GM23338 (cell line): Measurements from ENCODE around the gene SMARCD2. TPM values are rescaled to one million over a fixed set of nuclear protein-coding genes. Genes with fewer than 3 reads are reported as not detected.
"Not testable (repeated sequence)": the region's sequence is repeated elsewhere in the genome, so short reads cannot be mapped to it uniquely, and the experiment has no call there.

Experiments used
- ATAC-seq: fragments of 200-7000 bp; cut with Tn5 transposase; 3 replicates; pipeline ENCODE4 v1.9.1; 2020
- DNase-seq: peaks from one replicate; pipeline ENCODE4 v3.0.0-alpha.2; 2015; ENCODE audit warnings: low spot score
- H2AFZ ChIP-seq: fragments of 200-600 bp; sonication (generic); 2 replicates; pipeline ENCODE4 v1.8.0; 2016; ENCODE audit warnings: antibody characterized with exemption, mild to moderate bottlenecking, moderate library complexity
- H3F3A ChIP-seq: fragments of 200-600 bp; sonication (generic); replicated peaks from 2 replicates; pipeline ENCODE4 v1.8.0; 2017; ENCODE audit warnings: antibody characterized with exemption, mixed run types, low read depth
- H3K27ac ChIP-seq: fragments of 200-600 bp; sonication (generic); 2 replicates; pipeline ENCODE4 v1.6.1; 2016; ENCODE audit warnings: low read depth
- H3K27me3 ChIP-seq: fragments of 200-600 bp; sonication (generic); 2 replicates; pipeline ENCODE4 v1.8.0; 2016; ENCODE audit warnings: mild to moderate bottlenecking, mixed run types, moderate library complexity; ENCODE audit not compliant: insufficient read depth
- H3K36me3 ChIP-seq: fragments of 200-600 bp; sonication (generic); 2 replicates; pipeline ENCODE4 v1.8.0; 2016; ENCODE audit warnings: mild to moderate bottlenecking; ENCODE audit not compliant: insufficient read depth
- H3K4me1 ChIP-seq: fragments of 200-600 bp; sonication (generic); 2 replicates; pipeline ENCODE4 v1.8.0; 2016; ENCODE audit warnings: mild to moderate bottlenecking, moderate library complexity; ENCODE audit not compliant: insufficient read depth
- H3K4me2 ChIP-seq: fragments of 200-600 bp; sonication (generic); 2 replicates; pipeline ENCODE4 v1.7.1; 2017; ENCODE audit warnings: mixed run types
- H3K4me3 ChIP-seq: fragments of 200-600 bp; sonication (generic); 2 replicates; pipeline ENCODE4 v1.6.1; 2016; ENCODE audit warnings: mixed run types
- H3K79me2 ChIP-seq: fragments of 200-600 bp; sonication (generic); replicated peaks from 2 replicates; pipeline ENCODE4 v1.8.0; 2017; ENCODE audit warnings: mild to moderate bottlenecking; ENCODE audit not compliant: insufficient read depth
- H3K9me2 ChIP-seq: fragments of 200-600 bp; sonication (generic); 2 replicates; pipeline ENCODE4 v1.8.0; 2017; ENCODE audit not compliant: insufficient read depth
- H4K20me1 ChIP-seq: fragments of 200-600 bp; sonication (generic); replicated peaks from 2 replicates; pipeline ENCODE4 v1.8.0; 2017; ENCODE audit warnings: mild to moderate bottlenecking; ENCODE audit not compliant: insufficient read depth
- H3K27ac Mint-ChIP-seq: 2 replicates; pipeline ENCODE4 v1.8.0; 2020; ENCODE audit warnings: inconsistent platforms, mild to moderate bottlenecking, moderate library complexity, mixed read lengths
- H3K27me3 Mint-ChIP-seq: 3 replicates; pipeline ENCODE4 v1.8.0; 2022; ENCODE audit warnings: low read depth, mild to moderate bottlenecking, moderate library complexity, mixed read lengths, inconsistent platforms; ENCODE audit not compliant: insufficient read depth, poor library complexity
- H3K36me3 Mint-ChIP-seq: 3 replicates; pipeline ENCODE4 v1.8.0; 2021; ENCODE audit warnings: low read depth, mild to moderate bottlenecking, inconsistent platforms, moderate library complexity, mixed read lengths
- H3K4me1 Mint-ChIP-seq: 3 replicates; pipeline ENCODE4 v1.8.0; 2020; ENCODE audit warnings: mild to moderate bottlenecking, inconsistent platforms, mixed read lengths
- H3K4me3 Mint-ChIP-seq: 3 replicates; pipeline ENCODE4 v1.8.0; 2021; ENCODE audit warnings: moderate library complexity, mild to moderate bottlenecking, inconsistent platforms, mixed read lengths
- H3K9me3 Mint-ChIP-seq: 3 replicates; pipeline ENCODE4 v1.8.0; 2020; ENCODE audit warnings: moderate library complexity, mild to moderate bottlenecking, inconsistent platforms, mixed read lengths
- CREB1 ChIP-seq: fragments of 250-450 bp; sonication (Bioruptor Pico); IDR thresholded peaks from 2 replicates; pipeline ENCODE4 v1.5.0; 2020; ENCODE audit warnings: low read depth, mild to moderate bottlenecking, moderate library complexity
- CTCF ChIP-seq, 2 experiments: fragments of 200-600 bp in 1 of 2; sonication (generic) in 1 of 2; conservative IDR thresholded peaks; 2 replicates each; pipeline versions ENCODE4 v1.5.1 to v1.6.1; 2016 to 2017; ENCODE audit warnings: antibody characterized with exemption in 2 of 2, low read depth in 2 of 2, mild to moderate bottlenecking in 2 of 2, moderate library complexity in 1 of 2
- EZH2 ChIP-seq: fragments of 200-600 bp; sonication (generic); IDR thresholded peaks from one replicate; pipeline ENCODE4 v1.8.0; 2017; ENCODE audit warnings: antibody characterized with exemption, mild to moderate bottlenecking, low read depth; ENCODE audit not compliant: unreplicated experiment
- EZH2phosphoT487 ChIP-seq: fragments of 200-600 bp; sonication (generic); IDR thresholded peaks from one replicate; pipeline ENCODE4 v1.8.1; 2018; ENCODE audit warnings: antibody characterized with exemption; ENCODE audit not compliant: unreplicated experiment
- JUNB ChIP-seq: IDR thresholded peaks from one replicate; pipeline ENCODE4 v1.6.1; 2016; ENCODE audit warnings: antibody characterized with exemption; ENCODE audit not compliant: unreplicated experiment
- NANOG ChIP-seq: IDR thresholded peaks from 2 replicates; pipeline ENCODE4 v1.6.1; 2016; ENCODE audit warnings: antibody characterized with exemption, borderline replicate concordance
- POLR2AphosphoS5 ChIP-seq: IDR thresholded peaks from 2 replicates; pipeline ENCODE4 v1.6.1; 2016; ENCODE audit warnings: antibody characterized with exemption, low read depth
- STAT1 ChIP-seq: IDR thresholded peaks from one replicate; pipeline ENCODE4 v1.6.1; 2016; ENCODE audit warnings: antibody characterized with exemption; ENCODE audit not compliant: unreplicated experiment
- ZNF114 ChIP-seq: fragments of 250-450 bp; sonication (Bioruptor Pico); IDR thresholded peaks from 2 replicates; pipeline ENCODE4 v1.5.0; 2020; ENCODE audit warnings: mild to moderate bottlenecking, moderate library complexity
- ZNF331 ChIP-seq: fragments of 250-450 bp; sonication (Bioruptor Pico); IDR thresholded peaks from 2 replicates; pipeline ENCODE4 v1.5.0; 2020; ENCODE audit warnings: low read depth, mild to moderate bottlenecking, moderate library complexity
- polyA plus RNA-seq: library from polyadenylated mRNA; unstranded; fragments of >200 nt; fragmentation: Nextera tagmentation; extraction: Ambion mirVana; gene quantifications from 2 replicates; pipeline ENCODE4 v1.2.1, GENCODE V29; 2016
- total RNA-seq: library from RNA; depleted of rRNA; stranded (reverse); fragments of >200 nt; shearing (Covaris generic); gene quantifications from 2 replicates; pipeline ENCODE4 v1.2.3, GENCODE V29; 2014
- TF ChIP-seq, protein P1 (sequence below): IDR thresholded peaks from one replicate; pipeline ENCODE4 v1.6.1; 2018; ENCODE audit warnings: antibody characterized with exemption; ENCODE audit not compliant: unreplicated experiment
- TF ChIP-seq, protein P2 (sequence below): fragments of 250-450 bp; sonication (Bioruptor Pico); IDR thresholded peaks from 2 replicates; pipeline ENCODE4 v1.5.0; 2020; ENCODE audit warnings: mild to moderate bottlenecking, moderate library complexity

SMARCD2 gene
- total and polyA plus RNA-seq, 2 experiments from 2014 or later: 36.4 to 133 TPM

DNA sequence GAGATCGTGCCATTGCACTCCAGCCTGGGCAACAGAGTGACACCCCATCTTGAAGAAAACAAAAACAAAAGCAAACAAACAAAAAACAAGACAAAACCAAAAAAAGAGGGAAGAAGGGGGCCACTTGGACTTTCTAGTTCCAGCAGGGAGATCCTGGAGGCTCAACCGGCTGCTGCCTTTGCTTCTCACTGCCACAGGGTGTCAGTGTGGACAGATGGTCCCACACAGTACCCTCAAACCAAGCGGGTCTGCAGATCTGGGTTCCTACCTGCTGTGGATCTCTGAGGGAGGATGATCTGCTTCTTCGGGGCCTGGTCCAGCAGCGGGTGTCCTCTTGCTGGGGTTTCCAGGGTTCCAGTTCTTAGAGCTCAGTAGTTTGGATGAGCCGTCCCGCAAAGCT is 24.1 kb upstream of the SMARCD2 start:
- H3K36me3 Mint-ChIP-seq, H3K27me3 ChIP-seq, H3K36me3 ChIP-seq, H3F3A ChIP-seq, H3K4me1 ChIP-seq, H3K4me2 ChIP-seq, H3K9me2 ChIP-seq, H3K27ac Mint-ChIP-seq, H3K9me3 Mint-ChIP-seq, H3K79me2 ChIP-seq, H3K4me3 Mint-ChIP-seq, H3K27ac ChIP-seq, H4K20me1 ChIP-seq, H3K27me3 Mint-ChIP-seq, H3K4me3 ChIP-seq: not testable (repeated sequence)
- peak; percentile 51 for DNase-seq
- peak; percentile 92 for ATAC-seq
- peak in 1 of 2 experiments; percentile 56; a peak in 2 of 4 replicates for TF ChIP-seq CTCF (conservative IDR thresholded peaks at IDR 0.05; ENCODE audit: low read depth in 2 of 2)
- H2AFZ ChIP-seq: 0 out of 2 replicates have a peak overlapping the region, but pooled peaks have one; percentile 16
- peaks cover 11% of the 10 kb centered on the region; the same call in 2 of the 3 replicates for H3K4me1 Mint-ChIP-seq

DNA sequence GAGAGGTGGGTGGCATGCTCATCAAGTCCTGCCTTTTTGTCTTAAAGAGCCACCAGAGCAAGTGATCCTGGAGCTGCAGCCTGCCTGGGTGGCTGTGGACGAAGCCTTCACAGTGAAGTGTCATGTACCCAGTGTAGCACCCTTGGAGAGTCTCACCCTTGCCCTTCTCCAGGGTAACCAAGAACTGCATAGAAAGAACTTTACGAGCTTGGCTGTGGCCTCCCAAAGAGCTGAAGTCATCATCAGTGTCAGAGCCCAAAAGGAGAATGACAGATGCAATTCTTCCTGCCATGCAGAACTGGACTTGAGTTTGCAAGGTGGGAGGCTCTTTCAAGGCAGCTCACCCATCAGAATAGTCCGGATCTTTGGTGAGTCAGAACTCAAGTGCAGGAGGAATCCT is 16.8 kb upstream of the SMARCD2 start:
- Histone ChIP-seq H3K9me2 (no peaks in the 10 kb centered on the region), H3K4me1 (no peaks in the 10 kb centered on the region), H3F3A (no peaks in the 10 kb centered on the region), H3K79me2 (no peaks in the 10 kb centered on the region), H3K27me3 (no peaks in the 10 kb centered on the region), H3K27ac (no peak overlapping the region), H2AFZ (no peak overlapping the region), H3K4me2 (no peak overlapping the region), H3K36me3 (no peaks in the 10 kb centered on the region), H3K4me3 (no peak overlapping the region), H4K20me1 (no peaks in the 10 kb centered on the region)
- Mint-ChIP-seq H3K9me3 (no peaks in the 10 kb centered on the region), H3K36me3 (no peaks in the 10 kb centered on the region), H3K4me1 (no peaks in the 10 kb centered on the region), H3K27ac (no peak overlapping the region), H3K4me3 (no peak overlapping the region), H3K27me3 (peaks cover 2% of the 10 kb centered on the region)
- ATAC-seq: no peak
- DNase-seq: no peak
- TF ChIP-seq EZH2phosphoT487 (no peak), STAT1 (no peak), EZH2 (no peak), ZNF331 (no peak), POLR2AphosphoS5 (no peak), ZNF114 (CRISPR knock-in tag) (no peak), CREB1 (no peak), NANOG (no peak), JUNB (no peak)
- TF ChIP-seq, protein P1, sequence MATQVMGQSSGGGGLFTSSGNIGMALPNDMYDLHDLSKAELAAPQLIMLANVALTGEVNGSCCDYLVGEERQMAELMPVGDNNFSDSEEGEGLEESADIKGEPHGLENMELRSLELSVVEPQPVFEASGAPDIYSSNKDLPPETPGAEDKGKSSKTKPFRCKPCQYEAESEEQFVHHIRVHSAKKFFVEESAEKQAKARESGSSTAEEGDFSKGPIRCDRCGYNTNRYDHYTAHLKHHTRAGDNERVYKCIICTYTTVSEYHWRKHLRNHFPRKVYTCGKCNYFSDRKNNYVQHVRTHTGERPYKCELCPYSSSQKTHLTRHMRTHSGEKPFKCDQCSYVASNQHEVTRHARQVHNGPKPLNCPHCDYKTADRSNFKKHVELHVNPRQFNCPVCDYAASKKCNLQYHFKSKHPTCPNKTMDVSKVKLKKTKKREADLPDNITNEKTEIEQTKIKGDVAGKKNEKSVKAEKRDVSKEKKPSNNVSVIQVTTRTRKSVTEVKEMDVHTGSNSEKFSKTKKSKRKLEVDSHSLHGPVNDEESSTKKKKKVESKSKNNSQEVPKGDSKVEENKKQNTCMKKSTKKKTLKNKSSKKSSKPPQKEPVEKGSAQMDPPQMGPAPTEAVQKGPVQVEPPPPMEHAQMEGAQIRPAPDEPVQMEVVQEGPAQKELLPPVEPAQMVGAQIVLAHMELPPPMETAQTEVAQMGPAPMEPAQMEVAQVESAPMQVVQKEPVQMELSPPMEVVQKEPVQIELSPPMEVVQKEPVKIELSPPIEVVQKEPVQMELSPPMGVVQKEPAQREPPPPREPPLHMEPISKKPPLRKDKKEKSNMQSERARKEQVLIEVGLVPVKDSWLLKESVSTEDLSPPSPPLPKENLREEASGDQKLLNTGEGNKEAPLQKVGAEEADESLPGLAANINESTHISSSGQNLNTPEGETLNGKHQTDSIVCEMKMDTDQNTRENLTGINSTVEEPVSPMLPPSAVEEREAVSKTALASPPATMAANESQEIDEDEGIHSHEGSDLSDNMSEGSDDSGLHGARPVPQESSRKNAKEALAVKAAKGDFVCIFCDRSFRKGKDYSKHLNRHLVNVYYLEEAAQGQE: no peak
- TF ChIP-seq, protein P2, sequence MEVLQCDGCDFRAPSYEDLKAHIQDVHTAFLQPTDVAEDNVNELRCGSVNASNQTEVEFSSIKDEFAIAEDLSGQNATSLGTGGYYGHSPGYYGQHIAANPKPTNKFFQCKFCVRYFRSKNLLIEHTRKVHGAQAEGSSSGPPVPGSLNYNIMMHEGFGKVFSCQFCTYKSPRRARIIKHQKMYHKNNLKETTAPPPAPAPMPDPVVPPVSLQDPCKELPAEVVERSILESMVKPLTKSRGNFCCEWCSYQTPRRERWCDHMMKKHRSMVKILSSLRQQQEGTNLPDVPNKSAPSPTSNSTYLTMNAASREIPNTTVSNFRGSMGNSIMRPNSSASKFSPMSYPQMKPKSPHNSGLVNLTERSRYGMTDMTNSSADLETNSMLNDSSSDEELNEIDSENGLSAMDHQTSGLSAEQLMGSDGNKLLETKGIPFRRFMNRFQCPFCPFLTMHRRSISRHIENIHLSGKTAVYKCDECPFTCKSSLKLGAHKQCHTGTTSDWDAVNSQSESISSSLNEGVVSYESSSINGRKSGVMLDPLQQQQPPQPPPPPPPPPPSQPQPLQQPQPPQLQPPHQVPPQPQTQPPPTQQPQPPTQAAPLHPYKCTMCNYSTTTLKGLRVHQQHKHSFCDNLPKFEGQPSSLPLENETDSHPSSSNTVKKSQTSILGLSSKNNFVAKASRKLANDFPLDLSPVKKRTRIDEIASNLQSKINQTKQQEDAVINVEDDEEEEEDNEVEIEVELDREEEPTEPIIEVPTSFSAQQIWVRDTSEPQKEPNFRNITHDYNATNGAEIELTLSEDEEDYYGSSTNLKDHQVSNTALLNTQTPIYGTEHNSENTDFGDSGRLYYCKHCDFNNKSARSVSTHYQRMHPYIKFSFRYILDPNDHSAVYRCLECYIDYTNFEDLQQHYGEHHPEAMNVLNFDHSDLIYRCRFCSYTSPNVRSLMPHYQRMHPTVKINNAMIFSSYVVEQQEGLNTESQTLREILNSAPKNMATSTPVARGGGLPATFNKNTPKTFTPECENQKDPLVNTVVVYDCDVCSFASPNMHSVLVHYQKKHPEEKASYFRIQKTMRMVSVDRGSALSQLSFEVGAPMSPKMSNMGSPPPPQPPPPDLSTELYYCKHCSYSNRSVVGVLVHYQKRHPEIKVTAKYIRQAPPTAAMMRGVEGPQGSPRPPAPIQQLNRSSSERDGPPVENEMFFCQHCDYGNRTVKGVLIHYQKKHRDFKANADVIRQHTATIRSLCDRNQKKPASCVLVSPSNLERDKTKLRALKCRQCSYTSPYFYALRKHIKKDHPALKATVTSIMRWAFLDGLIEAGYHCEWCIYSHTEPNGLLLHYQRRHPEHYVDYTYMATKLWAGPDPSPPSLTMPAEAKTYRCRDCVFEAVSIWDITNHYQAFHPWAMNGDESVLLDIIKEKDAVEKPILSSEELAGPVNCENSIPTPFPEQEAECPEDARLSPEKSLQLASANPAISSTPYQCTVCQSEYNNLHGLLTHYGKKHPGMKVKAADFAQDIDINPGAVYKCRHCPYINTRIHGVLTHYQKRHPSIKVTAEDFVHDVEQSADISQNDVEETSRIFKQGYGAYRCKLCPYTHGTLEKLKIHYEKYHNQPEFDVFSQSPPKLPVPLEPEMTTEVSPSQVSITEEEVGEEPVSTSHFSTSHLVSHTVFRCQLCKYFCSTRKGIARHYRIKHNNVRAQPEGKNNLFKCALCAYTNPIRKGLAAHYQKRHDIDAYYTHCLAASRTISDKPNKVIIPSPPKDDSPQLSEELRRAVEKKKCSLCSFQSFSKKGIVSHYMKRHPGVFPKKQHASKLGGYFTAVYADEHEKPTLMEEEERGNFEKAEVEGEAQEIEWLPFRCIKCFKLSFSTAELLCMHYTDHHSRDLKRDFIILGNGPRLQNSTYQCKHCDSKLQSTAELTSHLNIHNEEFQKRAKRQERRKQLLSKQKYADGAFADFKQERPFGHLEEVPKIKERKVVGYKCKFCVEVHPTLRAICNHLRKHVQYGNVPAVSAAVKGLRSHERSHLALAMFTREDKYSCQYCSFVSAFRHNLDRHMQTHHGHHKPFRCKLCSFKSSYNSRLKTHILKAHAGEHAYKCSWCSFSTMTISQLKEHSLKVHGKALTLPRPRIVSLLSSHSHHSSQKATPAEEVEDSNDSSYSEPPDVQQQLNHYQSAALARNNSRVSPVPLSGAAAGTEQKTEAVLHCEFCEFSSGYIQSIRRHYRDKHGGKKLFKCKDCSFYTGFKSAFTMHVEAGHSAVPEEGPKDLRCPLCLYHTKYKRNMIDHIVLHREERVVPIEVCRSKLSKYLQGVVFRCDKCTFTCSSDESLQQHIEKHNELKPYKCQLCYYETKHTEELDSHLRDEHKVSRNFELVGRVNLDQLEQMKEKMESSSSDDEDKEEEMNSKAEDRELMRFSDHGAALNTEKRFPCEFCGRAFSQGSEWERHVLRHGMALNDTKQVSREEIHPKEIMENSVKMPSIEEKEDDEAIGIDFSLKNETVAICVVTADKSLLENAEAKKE (CRISPR knock-in tag): no peak
